ENCODE results near the gene CERS1.

The CERS1 gene

GRCh38 chr19:18898607-18899408, 2.9 kb upstream of the CERS1 start:
- DNase-seq, result no peak

GRCh38 chr19:18898081-18898606, 2.2 kb upstream of the CERS1 start:
- DNase-seq, result no peak

GRCh38 chr19:18897094-18898029, 1.4 kb upstream of the CERS1 start:
- DNase-seq, result no peak

DNA sequence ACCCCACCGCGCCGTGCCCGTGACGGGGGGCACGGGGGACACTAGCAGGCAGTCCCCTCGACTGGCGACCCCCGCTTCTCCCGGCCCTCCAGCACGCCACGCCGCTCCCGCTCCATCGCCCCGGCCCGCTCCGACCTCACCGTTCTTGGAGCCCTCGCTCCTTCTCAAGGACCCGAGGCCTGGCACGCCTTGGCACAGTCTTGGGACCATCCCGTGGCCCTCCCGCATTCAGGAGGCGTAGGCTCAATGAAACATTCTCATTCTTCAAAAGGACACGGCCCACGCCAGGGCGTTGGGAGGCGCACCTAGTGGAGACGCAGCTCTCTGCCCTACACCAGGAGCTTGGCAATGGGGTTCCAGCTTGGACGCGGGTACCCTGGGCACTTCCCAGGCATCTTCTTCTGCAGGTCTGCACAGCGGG, 473 bp upstream of the CERS1 start:
- DNase-seq, result no peak

DNA sequence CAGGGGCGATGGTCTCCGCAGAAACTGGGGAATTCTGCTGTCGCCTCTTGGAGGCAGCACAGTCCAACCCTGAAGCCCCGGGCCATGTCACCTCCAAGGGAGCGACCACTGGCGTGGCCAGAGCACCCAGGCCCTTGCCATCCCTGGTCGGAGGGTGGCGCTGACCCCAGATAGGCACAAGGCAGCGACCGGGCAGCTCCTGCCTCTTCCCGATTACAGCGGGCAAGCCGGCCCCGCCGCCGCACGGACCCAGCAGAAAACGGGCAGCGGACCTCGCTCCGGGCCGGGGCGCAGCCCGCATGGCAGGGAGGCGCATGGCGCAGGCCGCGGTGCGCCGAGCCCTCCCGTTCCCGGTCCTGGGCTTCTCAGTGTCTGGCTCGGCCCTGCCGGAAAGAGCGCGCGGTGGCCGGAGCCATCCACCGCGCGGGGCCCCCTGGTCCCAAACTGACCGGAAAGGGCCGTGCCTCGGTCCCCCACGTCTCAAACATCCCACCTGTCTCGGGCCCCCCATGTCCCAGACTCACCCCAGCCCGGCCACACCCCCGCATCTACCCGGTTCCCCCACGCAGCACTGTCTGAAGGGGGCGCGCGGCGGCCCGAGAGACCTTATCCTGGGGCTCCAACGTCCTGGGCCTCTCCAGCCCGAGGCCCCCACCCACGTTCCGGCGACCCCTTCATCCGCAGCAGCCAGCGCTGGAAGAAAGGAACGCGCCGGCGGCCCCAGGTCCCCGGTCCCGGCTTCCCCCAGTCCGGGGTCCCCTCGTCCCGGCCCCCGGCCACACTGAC, 727 bp downstream of the CERS1 start:
- no peak for DNase-seq

DNA sequence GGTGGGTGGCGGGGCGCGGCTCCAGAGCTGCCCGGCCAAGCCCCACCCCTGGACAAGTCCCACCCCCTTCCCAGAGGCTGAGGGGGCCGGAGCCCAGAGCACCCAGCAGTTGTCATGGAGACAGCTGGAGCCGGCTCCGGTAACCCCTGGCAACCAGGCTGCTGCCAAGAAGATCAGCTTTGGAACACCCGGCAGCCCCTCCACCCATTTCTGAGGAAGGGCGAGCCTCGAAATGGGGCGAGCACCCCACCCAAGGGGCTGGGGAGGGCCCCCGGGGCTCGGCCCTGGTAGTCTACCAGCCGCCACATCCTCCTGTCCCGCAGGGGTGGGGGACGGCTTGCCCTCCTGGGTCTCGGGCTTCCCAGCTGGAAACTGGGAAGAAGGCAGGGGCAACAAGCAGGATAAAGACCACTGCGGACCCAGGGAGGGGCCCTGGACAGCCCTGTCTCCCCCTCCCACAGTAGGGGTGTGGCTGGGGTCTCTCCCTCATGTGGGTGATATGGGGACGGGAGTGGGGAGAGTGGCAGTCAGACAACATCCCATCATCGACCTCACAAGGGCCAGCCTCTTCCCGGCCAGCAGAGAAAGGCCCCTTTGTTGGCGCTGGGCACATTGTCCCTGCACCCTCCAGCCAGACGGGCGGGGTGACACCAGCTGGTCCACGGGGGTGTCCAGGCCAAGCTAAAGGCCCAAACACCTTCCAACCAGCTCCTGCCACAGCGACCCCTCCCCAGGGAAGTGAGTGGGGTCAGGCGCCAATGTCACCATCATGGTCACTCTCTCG, 1.5 kb downstream of the CERS1 start:
- no peak for DNase-seq

DNA sequence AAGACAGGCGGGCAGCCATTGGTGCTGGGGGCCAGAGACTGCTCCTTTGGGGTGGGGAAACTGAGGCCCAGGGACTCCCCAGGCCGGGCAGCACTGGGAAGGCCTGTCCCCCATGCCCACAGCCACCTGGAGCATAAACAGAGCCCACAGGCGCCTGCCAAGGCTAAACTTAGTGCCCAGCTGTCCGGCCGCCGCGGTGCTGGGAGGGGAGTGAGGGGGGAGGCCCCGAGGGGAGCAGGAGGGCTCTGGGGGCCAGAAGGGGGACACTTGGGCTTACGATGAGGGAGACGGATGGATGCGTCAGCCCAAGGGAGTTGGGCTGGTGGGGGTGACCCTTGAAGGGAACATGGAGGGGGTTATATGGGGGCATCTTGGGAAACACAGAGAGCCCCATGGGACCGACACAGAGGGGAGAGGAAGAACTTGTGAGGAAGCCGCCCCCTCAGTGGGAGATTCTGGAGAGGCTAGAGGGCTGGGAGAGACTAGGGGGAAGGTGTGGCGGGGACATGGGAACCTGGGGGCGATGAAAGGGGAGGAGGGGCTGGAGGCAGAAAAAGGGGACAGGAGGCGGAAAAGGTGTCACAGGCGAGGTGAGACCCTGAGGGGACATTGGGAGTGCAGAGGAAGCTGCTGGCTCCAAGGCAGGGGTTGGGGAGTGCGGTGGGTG, 2.2 kb downstream of the CERS1 start:
- DNase-seq, result no peak

DNA sequence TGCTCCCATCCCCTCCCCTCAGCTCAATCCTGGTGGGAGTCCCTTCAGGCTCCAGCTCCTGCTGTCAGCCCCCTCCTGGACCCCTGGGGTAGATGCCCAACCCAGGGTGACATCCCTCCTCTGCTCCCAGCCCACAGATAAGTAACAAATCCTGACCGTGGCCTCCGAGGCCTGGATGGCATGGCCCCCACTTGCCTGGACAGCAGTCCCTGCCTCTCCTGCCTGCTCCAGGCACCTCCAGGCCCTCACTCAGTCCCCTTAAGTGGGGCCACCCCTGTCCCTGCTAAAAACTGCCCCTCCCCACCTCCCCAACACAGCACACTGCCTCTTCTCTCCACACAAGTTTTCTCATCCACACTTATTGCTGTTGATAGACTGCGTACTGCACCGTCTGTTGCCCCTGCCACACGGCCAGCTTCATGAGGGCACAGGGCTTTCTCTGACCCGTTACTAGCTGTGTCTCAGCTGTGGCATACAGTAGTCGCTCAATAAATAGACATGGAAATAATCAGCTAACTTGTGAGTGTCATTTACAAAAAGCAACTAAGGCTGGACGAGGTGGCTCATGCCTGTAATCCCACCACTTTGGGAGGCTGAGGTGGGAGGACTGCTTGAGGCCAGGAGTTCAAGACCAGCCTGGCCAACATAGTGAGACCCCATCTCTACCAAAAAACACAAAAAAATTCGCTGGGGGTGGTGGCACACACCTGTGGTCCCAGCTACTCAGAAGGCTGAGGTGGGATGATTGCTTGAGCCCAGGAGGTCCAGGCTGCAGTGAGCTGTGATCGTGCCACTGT, 5.8 kb downstream of the CERS1 start:
- no peak for DNase-seq

GRCh38 chr19:18886972-18887371, 9.0 kb downstream of the CERS1 start:
- no peak for DNase-seq

DNA sequence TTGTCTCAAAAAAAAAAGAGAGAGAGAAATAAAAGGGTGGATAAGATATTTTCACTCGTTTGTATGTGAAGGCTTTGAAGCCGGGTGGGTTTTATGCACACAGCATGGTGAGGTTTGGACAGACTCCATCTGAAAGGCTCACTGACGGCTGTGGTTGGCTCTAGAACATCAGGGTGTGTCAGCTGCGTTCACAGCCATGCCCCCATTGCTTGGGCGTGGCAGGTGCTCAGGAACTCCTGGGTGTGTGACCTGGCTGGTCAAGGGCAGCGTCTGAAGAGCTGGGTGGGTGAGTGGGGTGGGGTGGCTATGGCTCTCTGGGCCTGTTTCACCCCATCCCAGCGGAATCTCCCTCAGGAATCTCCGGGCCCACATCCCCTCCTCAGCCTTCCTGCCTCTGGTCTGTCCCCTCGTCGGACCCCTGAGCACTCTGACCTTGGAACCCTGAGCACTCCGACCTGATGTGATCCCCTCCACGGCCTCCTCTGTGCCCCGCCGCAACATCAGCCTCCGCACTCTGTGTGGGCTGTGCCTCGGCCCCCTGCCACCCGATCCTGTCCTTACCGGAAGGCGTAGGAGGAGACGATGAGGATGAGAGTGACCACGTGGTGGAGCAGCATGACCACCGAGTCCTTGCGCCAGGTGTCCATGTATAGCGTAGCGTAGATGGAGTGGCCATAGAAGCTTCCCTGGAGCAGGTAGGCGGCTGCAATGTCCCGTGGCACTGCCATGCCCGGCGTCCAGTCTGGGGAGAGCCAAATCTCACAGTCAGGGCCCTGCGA, 12.2 kb downstream of the CERS1 start:
- no peak for DNase-seq

GRCh38 chr19:18881491-18881890, 14.5 kb downstream of the CERS1 start:
- DNase-seq, result no peak

DNA sequence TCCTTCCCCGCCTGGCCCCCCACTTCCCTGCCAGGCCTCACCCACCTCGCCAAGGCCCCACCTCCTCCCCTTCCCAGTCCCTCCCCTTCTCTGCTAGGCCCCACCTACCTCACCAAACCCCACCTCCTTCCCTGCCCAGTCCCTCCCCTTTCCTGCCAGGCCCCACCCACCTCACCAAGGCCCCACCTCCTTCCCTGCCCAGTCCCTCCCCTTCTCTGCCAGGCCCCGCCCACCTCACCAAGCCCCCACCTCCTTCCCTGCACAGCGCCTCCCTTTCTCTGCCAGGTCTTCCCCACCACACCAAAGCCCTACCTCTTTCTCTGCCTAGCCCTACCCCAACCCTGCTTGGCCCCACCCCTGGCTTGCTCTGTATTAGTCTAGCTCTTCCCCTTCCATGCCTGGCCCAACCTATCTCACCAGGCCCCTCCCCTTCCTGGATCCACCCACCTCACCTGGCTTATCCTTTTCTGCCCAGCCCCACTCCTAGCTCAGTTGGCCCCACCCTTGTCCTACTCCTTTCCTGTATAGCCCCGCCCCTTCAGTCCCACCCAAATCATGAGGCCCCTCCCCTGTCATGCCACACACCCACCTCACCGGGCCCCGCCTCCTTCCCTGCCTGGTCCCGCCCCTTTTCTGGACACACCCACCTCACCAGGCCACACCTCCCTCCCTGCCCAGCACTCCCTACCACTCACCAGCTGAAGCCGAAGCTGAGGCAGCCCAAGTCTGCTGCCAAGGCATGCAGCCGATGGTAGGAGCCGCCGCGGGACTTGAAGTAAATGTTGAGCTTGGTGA, 16.2 kb downstream of the CERS1 start:
- DNase-seq, result no peak

- DNase-seq, result no peak
Observed at GRCh38 chr19:18878858-18879578, 16.9 kb downstream of the CERS1 start.

- no peak for DNase-seq
Observed at GRCh38 chr19:18878058-18878797, 17.7 kb downstream of the CERS1 start.

- DNase-seq, result no peak
Observed at GRCh38 chr19:18876865-18877264, 19.1 kb downstream of the CERS1 start.

GRCh38 chr19:18875726-18876125, 20.2 kb downstream of the CERS1 start:
- no peak for DNase-seq

GRCh38 chr19:18871543-18871942, 24.4 kb downstream of the CERS1 start:
- DNase-seq, result no peak

All from activated effector memory CD4-positive, alpha-beta T cell treated with anti-CD3 and anti-CD28 coated beads, Interleukin-2, amount 50 U/mL, for 16 hours (primary cell).